ENCODE results near the gene PIGK.

DNA sequence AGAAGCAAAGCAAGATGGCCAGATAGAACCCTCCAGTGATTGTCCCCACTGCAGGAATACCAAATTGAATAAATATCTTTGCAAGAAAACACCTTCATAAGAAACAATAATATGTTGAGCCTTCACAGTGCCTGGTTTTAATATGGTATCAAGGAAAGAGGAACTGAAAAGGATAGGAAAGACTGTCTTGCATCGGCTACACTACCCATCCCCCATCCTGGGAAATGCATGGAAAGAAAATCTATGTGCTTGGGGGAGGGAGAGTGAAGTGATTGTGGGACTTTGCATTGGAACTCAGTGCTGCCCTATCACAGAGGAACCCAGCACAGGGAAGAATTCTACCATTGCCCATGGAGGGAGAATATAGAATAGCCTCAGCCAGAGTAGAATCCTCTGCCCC lies 34.0 kb upstream of the PIGK start:
- TF ChIP-seq EZH2 (IDR thresholded peaks at IDR 0.05; ENCODE audit: low read length): no peak
- TF ChIP-seq, protein P1, sequence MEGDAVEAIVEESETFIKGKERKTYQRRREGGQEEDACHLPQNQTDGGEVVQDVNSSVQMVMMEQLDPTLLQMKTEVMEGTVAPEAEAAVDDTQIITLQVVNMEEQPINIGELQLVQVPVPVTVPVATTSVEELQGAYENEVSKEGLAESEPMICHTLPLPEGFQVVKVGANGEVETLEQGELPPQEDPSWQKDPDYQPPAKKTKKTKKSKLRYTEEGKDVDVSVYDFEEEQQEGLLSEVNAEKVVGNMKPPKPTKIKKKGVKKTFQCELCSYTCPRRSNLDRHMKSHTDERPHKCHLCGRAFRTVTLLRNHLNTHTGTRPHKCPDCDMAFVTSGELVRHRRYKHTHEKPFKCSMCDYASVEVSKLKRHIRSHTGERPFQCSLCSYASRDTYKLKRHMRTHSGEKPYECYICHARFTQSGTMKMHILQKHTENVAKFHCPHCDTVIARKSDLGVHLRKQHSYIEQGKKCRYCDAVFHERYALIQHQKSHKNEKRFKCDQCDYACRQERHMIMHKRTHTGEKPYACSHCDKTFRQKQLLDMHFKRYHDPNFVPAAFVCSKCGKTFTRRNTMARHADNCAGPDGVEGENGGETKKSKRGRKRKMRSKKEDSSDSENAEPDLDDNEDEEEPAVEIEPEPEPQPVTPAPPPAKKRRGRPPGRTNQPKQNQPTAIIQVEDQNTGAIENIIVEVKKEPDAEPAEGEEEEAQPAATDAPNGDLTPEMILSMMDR (optimal IDR thresholded peaks at IDR 0.05 in 1 of 3, IDR thresholded peaks at IDR 0.05 in 1 of 3, conservative IDR thresholded peaks at IDR 0.05 in 1 of 3; ENCODE audit: extremely low read depth in 1 of 3, insufficient read depth in 2 of 3, low read length in 3 of 3): no peak

Data from keratinocyte (primary cell).